Vagina (tissue), 2 donors: ENCODE measurements around the gene MAML2. TPM values are rescaled to one million over a fixed set of nuclear protein-coding genes. Genes with fewer than 3 reads are reported as not detected.

Source experiments
- DNase-seq, 2 donors: peaks; one replicate each; pipeline ENCODE4 v3.0.0-alpha.2; 2017; ENCODE audit errors: extremely low spot score in 2 of 2
- H3K27ac ChIP-seq: fragments of 200-600 bp; sonication (generic); one replicate; pipeline ENCODE4 v1.5.1; 2019
- H3K27me3 ChIP-seq: fragments of 200-600 bp; sonication (generic); one replicate; pipeline ENCODE4 v1.5.1; 2019
- H3K36me3 ChIP-seq, 2 donors: fragments of 200-600 bp; sonication (generic); one replicate each; pipeline ENCODE4 v1.5.1; 2017 to 2019
- H3K4me1 ChIP-seq: fragments of 200-600 bp; sonication (generic); one replicate; pipeline ENCODE4 v1.5.1; 2019
- H3K4me3 ChIP-seq, 2 donors: fragments of 200-600 bp; sonication (generic); 1 replicate in 1 of 2; 2 replicates in 1 of 2; pipeline ENCODE4 v1.5.1; 2016 to 2019
- H3K9me3 ChIP-seq: fragments of 200-600 bp; sonication (generic); one replicate; pipeline ENCODE4 v1.5.1; 2019
- POLR2A ChIP-seq, 2 donors: fragments of 450-650 bp; IDR thresholded peaks; one replicate each; pipeline ENCODE4 v1.6.1; 2017; ENCODE audit warnings: antibody characterized with exemption in 2 of 2, mild to moderate bottlenecking in 2 of 2, moderate library complexity in 2 of 2
- POLR2AphosphoS5 ChIP-seq, 2 donors: sonication (generic); formaldehyde crosslinking; IDR thresholded peaks; one replicate each; pipeline ENCODE4 v1.9.0; 2017; ENCODE audit warnings: antibody characterized with exemption in 2 of 2, mild to moderate bottlenecking in 2 of 2, low read depth in 1 of 2; ENCODE audit not compliant: insufficient read depth in 1 of 2
- intact Hi-C: fragments of 100-400 bp; cut with DNase I; formaldehyde crosslinking; loops from one replicate; pipeline ENCODE4 v1.15.1; 2023
- total RNA-seq: library from RNA; depleted of rRNA; stranded (reverse); fragments of >200 nt; gene quantifications from one replicate; pipeline ENCODE4 v1.2.3, GENCODE V29; 2016
- TF ChIP-seq, protein P1 (sequence below), 3 experiments: fragments of 450-650 bp in 2 of 3; fragments of 200-600 bp in 1 of 3; sonication (generic) in 1 of 3; IDR thresholded peaks; one replicate each; pipeline ENCODE4 v1.5.1; 2017 to 2019; ENCODE audit warnings: antibody characterized with exemption in 3 of 3, mild to moderate bottlenecking in 2 of 3, moderate library complexity in 2 of 3

The MAML2 gene
- total RNA-seq, 1 donor from 2014 or later = 36.3 TPM

DNA sequence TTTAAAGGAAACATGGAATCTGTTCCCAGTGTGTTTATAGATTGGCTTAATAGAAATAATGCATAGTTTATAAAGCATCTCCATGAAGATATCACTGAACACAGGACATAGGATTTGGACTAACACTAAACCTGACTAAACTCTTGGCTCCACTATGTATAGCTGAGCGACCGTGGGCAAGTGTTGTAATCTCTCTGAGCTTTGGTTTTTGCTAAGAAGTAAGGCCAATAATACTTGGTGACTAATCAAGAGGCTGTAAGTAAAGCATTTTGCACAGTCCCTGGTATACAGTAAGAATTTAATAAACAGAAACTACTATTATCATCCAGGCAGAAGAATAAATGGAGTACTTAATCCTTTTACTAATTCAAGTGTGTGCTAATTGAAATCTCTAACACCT, 293.6 kb downstream of the MAML2 start:
- no peaks in the 10 kb centered on the region for H3K27me3 ChIP-seq
- no peak for DNase-seq
- H3K27ac ChIP-seq = no peak overlapping the region
- TF ChIP-seq POLR2A (IDR thresholded peaks at IDR 0.05) = no peak
- TF ChIP-seq POLR2AphosphoS5 (IDR thresholded peaks at IDR 0.05; ENCODE audit: insufficient read depth in 1 of 2, low read depth in 1 of 2) = no peak
- TF ChIP-seq, protein P1, sequence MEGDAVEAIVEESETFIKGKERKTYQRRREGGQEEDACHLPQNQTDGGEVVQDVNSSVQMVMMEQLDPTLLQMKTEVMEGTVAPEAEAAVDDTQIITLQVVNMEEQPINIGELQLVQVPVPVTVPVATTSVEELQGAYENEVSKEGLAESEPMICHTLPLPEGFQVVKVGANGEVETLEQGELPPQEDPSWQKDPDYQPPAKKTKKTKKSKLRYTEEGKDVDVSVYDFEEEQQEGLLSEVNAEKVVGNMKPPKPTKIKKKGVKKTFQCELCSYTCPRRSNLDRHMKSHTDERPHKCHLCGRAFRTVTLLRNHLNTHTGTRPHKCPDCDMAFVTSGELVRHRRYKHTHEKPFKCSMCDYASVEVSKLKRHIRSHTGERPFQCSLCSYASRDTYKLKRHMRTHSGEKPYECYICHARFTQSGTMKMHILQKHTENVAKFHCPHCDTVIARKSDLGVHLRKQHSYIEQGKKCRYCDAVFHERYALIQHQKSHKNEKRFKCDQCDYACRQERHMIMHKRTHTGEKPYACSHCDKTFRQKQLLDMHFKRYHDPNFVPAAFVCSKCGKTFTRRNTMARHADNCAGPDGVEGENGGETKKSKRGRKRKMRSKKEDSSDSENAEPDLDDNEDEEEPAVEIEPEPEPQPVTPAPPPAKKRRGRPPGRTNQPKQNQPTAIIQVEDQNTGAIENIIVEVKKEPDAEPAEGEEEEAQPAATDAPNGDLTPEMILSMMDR (IDR thresholded peaks at IDR 0.05) = no peak
- no peaks in the 10 kb centered on the region for H3K9me3 ChIP-seq
- intact Hi-C loops = no loop called here
- H3K4me3 ChIP-seq = no peak overlapping the region
- H3K4me1 ChIP-seq = peaks cover 29% of the 10 kb centered on the region
- no peaks in the 10 kb centered on the region for H3K36me3 ChIP-seq

DNA sequence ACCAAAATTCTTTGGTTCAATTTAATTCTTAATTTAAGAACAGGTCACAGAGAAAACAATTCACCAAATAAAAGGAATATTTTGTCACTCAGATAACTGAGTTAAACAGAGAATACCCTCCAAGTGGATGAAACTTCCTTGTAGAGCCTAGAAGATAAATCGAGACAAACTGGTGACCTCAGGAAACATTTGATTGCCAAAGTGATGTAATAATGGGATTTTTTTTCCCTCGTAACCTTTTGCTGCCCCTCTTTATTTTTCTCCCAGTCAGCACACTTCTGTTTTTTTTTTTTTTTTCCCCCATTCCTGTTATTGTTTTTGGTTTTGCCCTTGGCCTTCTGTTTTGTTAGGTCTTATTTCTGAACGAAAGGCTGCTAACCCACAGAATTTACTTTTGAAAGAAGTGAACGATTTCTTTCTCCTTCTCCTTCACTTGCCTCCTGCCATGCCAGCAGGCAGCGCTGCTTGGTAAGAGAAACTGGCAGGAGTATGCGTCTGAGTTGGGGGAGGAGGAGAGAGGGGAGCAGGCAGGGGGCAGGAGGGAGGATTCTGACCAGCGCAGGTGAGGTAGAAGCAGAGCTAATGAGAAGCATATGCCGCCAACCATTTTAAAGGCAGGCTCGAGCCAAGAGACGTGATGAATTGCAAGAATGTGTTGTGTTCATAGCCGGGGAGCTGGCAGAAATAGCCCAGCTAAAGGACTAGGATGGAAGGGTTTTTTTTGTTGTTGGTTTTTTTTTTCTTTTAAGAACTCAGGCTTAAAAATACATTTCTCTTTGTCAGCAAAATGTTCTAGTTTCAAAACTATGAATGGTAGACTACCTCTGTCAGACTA, 297.2 kb downstream of the MAML2 start:
- DNase-seq = no peak
- peak in 1 of 2 donors; percentile 38 for TF ChIP-seq POLR2AphosphoS5 (IDR thresholded peaks at IDR 0.05; ENCODE audit: insufficient read depth in 1 of 2, low read depth in 1 of 2)
- TF ChIP-seq, protein P1 (IDR thresholded peaks at IDR 0.05) = no peak
- TF ChIP-seq POLR2A (IDR thresholded peaks at IDR 0.05) = no peak

DNA sequence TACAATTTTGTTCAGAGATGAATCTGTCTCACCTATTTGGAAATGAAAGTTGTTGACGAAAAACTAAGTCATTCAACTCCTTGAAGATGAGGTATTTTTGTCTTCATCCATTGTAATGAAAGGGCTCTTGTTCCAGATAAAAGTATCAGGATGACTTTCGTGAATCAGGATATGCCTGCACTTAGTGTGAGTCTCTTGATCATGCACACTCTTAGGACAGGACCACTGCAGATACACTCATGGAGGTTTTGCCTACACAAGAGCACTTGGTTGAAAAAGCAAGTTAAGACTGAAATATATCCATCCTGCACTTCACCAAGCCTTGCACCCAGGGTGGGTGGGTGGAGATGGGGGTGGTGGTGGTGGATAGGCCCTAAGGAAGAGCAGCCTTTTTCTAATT, 298.2 kb downstream of the MAML2 start:
- intact Hi-C loops = no loop called here
- Histone ChIP-seq H3K36me3 (no peaks in the 10 kb centered on the region), H3K27ac (no peak overlapping the region), H3K4me3 (no peak overlapping the region), H3K27me3 (no peaks in the 10 kb centered on the region), H3K4me1 (peaks cover 17% of the 10 kb centered on the region), H3K9me3 (no peaks in the 10 kb centered on the region)
- DNase-seq = no peak
- TF ChIP-seq POLR2A (IDR thresholded peaks at IDR 0.05) (no peak), POLR2AphosphoS5 (IDR thresholded peaks at IDR 0.05; ENCODE audit: insufficient read depth in 1 of 2, low read depth in 1 of 2) (no peak)
- TF ChIP-seq, protein P1 (IDR thresholded peaks at IDR 0.05) = no peak

More for the DNA sequence above, 297.2 kb downstream of the MAML2 start:
- intact Hi-C loops = no loop called here
- Histone ChIP-seq H3K27me3 (no peaks in the 10 kb centered on the region), H3K4me3 (no peak overlapping the region), H3K4me1 (peaks cover 17% of the 10 kb centered on the region), H3K36me3 (no peaks in the 10 kb centered on the region), H3K27ac (peak overlapping the region; percentile 34), H3K9me3 (no peaks in the 10 kb centered on the region)

DNA sequence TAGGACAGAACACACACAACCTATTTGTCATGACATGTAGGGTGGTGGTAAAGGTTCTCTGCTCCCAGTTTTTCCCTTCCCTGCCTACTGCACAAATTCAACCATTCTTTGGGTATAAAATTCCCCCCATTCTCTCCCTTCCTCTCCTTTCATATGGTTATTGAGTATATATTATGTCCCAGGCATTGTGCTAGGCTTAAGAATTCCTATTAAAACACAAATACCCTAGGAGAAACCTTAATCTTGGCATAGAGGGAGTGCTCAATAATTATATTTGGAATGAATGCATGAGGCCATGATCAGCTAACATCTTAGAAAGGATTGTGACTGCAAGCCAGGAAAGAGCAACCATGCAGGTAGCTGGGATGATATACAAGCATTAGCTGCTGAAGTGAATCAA, 298.7 kb downstream of the MAML2 start:
- Histone ChIP-seq H3K4me3 (no peak overlapping the region), H3K4me1 (peaks cover 17% of the 10 kb centered on the region), H3K27ac (no peak overlapping the region), H3K36me3 (no peaks in the 10 kb centered on the region), H3K27me3 (no peaks in the 10 kb centered on the region), H3K9me3 (no peaks in the 10 kb centered on the region)
- intact Hi-C loops = no loop called here
- no peak for DNase-seq
- TF ChIP-seq POLR2A (IDR thresholded peaks at IDR 0.05) (no peak), POLR2AphosphoS5 (IDR thresholded peaks at IDR 0.05; ENCODE audit: insufficient read depth in 1 of 2, low read depth in 1 of 2) (no peak)
- TF ChIP-seq, protein P1 (IDR thresholded peaks at IDR 0.05) = no peak

DNA sequence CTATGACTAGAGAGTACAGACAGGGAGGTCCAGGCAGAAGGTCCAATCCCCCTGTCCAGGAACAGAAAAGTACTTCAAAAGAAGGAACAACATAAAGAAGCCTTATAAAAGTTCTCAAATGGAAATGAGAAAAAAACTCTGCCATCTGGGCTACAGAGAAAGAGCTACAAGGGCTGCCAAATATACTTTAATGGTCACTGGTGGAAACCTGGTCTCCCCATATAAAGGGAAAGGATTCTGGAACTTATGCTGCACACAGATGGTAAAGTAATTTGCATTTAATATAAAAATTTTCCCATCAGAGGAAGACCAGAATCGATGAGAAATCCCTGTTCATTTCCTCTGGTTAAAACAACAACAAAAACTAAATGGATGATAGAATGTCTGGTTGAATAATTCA, 299.7 kb downstream of the MAML2 start:
- TF ChIP-seq, protein P1 (IDR thresholded peaks at IDR 0.05) = no peak
- TF ChIP-seq POLR2AphosphoS5 (IDR thresholded peaks at IDR 0.05; ENCODE audit: insufficient read depth in 1 of 2, low read depth in 1 of 2) (no peak), POLR2A (IDR thresholded peaks at IDR 0.05) (no peak)
- no peak overlapping the region for H3K4me3 ChIP-seq
- no peaks in the 10 kb centered on the region for H3K36me3 ChIP-seq
- DNase-seq = no peak
- intact Hi-C loops = no loop called here
- H3K27me3 ChIP-seq = no peaks in the 10 kb centered on the region
- H3K9me3 ChIP-seq = no peaks in the 10 kb centered on the region
- H3K27ac ChIP-seq = no peak overlapping the region
- H3K4me1 ChIP-seq = peaks cover 20% of the 10 kb centered on the region
